WTC11 (cell line): Measurements from ENCODE around the gene BBS1. TPM values are rescaled to one million over a fixed set of nuclear protein-coding genes. Genes with fewer than 3 reads are reported as not detected.

Experiments
- AR ChIP-seq: fragments of 250-450 bp; sonication (Bioruptor Pico); IDR thresholded peaks from 2 replicates; pipeline ENCODE4 v1.9.0; 2021; ENCODE audit warnings: mild to moderate bottlenecking
- CTCF ChIP-seq: fragments of 200-600 bp; IDR thresholded peaks from 2 replicates; pipeline ENCODE4 v1.8.0; 2022; ENCODE audit warnings: antibody characterized with exemption
- E2F5 ChIP-seq: sonication (generic); formaldehyde crosslinking; IDR thresholded peaks from 2 replicates; pipeline ENCODE4 v1.8.1; 2022; ENCODE audit warnings: mild to moderate bottlenecking, moderate library complexity, missing genetic modification reagents
- ESRRA ChIP-seq: sonication (generic); formaldehyde crosslinking; IDR thresholded peaks from 2 replicates; pipeline ENCODE4 v1.8.1; 2022; ENCODE audit warnings: mild to moderate bottlenecking, missing genetic modification reagents, borderline replicate concordance
- FOXP1 ChIP-seq: sonication (generic); formaldehyde crosslinking; IDR thresholded peaks from 2 replicates; pipeline ENCODE4 v1.8.0; 2022; ENCODE audit warnings: missing genetic modification reagents, mild to moderate bottlenecking, moderate library complexity, borderline replicate concordance
- GABPB1 ChIP-seq: sonication (generic); formaldehyde crosslinking; IDR thresholded peaks from 2 replicates; pipeline ENCODE4 v1.8.1; 2023; ENCODE audit warnings: mild to moderate bottlenecking, missing genetic modification reagents
- GRHL2 ChIP-seq: fragments of 250-450 bp; sonication (Bioruptor Pico); IDR thresholded peaks from 2 replicates; pipeline ENCODE4 v1.8.0; 2022; ENCODE audit warnings: mild to moderate bottlenecking, moderate library complexity; ENCODE audit not compliant: insufficient replicate concordance, severe bottlenecking
- IRF1 ChIP-seq: sonication (generic); formaldehyde crosslinking; IDR thresholded peaks from 2 replicates; pipeline ENCODE4 v1.8.0; 2023; ENCODE audit warnings: missing genetic modification reagents
- JAZF1 ChIP-seq: fragments of 250-450 bp; sonication (Bioruptor Pico); IDR thresholded peaks from 2 replicates; pipeline ENCODE4 v1.9.0; 2021; ENCODE audit warnings: moderate library complexity, mild to moderate bottlenecking, inconsistent platforms
- JUN ChIP-seq: sonication (generic); formaldehyde crosslinking; IDR thresholded peaks from 2 replicates; pipeline ENCODE4 v1.8.0; 2023; ENCODE audit warnings: mild to moderate bottlenecking, missing genetic modification reagents
- MLX ChIP-seq: sonication (generic); formaldehyde crosslinking; IDR thresholded peaks from 2 replicates; pipeline ENCODE4 v1.8.1; 2023; ENCODE audit warnings: mild to moderate bottlenecking, missing genetic modification reagents, moderate library complexity
- NR1H2 ChIP-seq: sonication (generic); formaldehyde crosslinking; IDR thresholded peaks from 2 replicates; pipeline ENCODE4 v1.9.0; 2021; ENCODE audit warnings: mild to moderate bottlenecking, moderate library complexity, missing genetic modification reagents
- RELA ChIP-seq: sonication (generic); formaldehyde crosslinking; IDR thresholded peaks from 2 replicates; pipeline ENCODE4 v1.8.1; 2022; ENCODE audit warnings: missing genetic modification reagents, mild to moderate bottlenecking, borderline replicate concordance
- SMAD4 ChIP-seq: sonication (generic); formaldehyde crosslinking; IDR thresholded peaks from 2 replicates; pipeline ENCODE4 v1.8.0; 2022; ENCODE audit warnings: mild to moderate bottlenecking, missing genetic modification reagents
- ZBTB43 ChIP-seq: sonication (generic); formaldehyde crosslinking; IDR thresholded peaks from 2 replicates; pipeline ENCODE4 v1.8.1; 2023; ENCODE audit warnings: mild to moderate bottlenecking, missing genetic modification reagents
- ZMAT4 ChIP-seq: fragments of 250-450 bp; sonication (Bioruptor Pico); IDR thresholded peaks from 2 replicates; pipeline ENCODE4 v1.9.0; 2021; ENCODE audit warnings: mild to moderate bottlenecking
- ZNF263 ChIP-seq: sonication (generic); formaldehyde crosslinking; IDR thresholded peaks from 2 replicates; pipeline ENCODE4 v1.8.1; 2022; ENCODE audit warnings: low read depth, mild to moderate bottlenecking, moderate library complexity, missing genetic modification reagents
- ZNF396 ChIP-seq: fragments of 250-450 bp; sonication (Bioruptor Pico); IDR thresholded peaks from 2 replicates; pipeline ENCODE4 v1.8.0; 2021; ENCODE audit warnings: mild to moderate bottlenecking, moderate library complexity, borderline replicate concordance
- ZNF423 ChIP-seq: fragments of 250-450 bp; sonication (Bioruptor Pico); IDR thresholded peaks from 2 replicates; pipeline ENCODE4 v2.1.2; 2022; ENCODE audit warnings: mild to moderate bottlenecking, moderate library complexity
- ZNF425 ChIP-seq: fragments of 250-450 bp; sonication (Bioruptor Pico); conservative IDR thresholded peaks from 2 replicates; pipeline ENCODE4 v1.9.0; 2021; ENCODE audit warnings: mild to moderate bottlenecking
- ZNF532 ChIP-seq: fragments of 250-450 bp; sonication (Bioruptor Pico); IDR thresholded peaks from 2 replicates; pipeline ENCODE4 v1.9.0; 2021; ENCODE audit warnings: mild to moderate bottlenecking, borderline replicate concordance
- total RNA-seq: library from RNA; stranded (reverse); gene quantifications from 3 replicates; pipeline ENCODE4 v1.2.3, GENCODE V29; 2021

The BBS1 gene
- total RNA-seq, 1 experiment from 2014 or later = 26.8 TPM

GRCh38 chr11:66546368-66546965, 36.0 kb downstream of the BBS1 start, which contains the start of gene ACTN3 (continued):
- TF ChIP-seq ZNF532 (CRISPR knock-in tag) (0 out of 2 replicates have a peak, but pooled peaks have one; percentile 53), GRHL2 (no peak), CTCF (no peak), RELA (CRISPR knock-in tag) (no peak), ZBTB43 (CRISPR knock-in tag) (no peak), E2F5 (CRISPR knock-in tag) (no peak), IRF1 (no peak), MLX (CRISPR knock-in tag) (no peak), ESRRA (CRISPR knock-in tag) (no peak), SMAD4 (CRISPR knock-in tag) (no peak), ZNF423 (no peak), JAZF1 (CRISPR knock-in tag) (no peak), ZMAT4 (CRISPR knock-in tag) (no peak), ZNF396 (peak; percentile 85; the same call in 1 of the 2 replicates), ZNF425 (no peak), NR1H2 (CRISPR knock-in tag) (no peak), GABPB1 (no peak), JUN (no peak), AR (CRISPR knock-in tag) (peak; percentile 82; the same call in 1 of the 2 replicates), FOXP1 (CRISPR knock-in tag) (no peak), ZNF263 (CRISPR knock-in tag) (no peak)
